A673 (cell line): Measurements from ENCODE around the gene BCR. TPM values are rescaled to one million over a fixed set of nuclear protein-coding genes. Genes with fewer than 3 reads are reported as not detected.

Source experiments
- BruUV-seq: library from RNA; stranded (reverse); fragments of 400-500 nt; replicated peaks from 2 replicates; lab custom pipeline; 2021; lab: Mats Ljungman, UMichigan
- CTCF ChIA-PET: fragments of 300-600 bp; sonication (Branson Sonifier 250); formaldehyde crosslinking; loops from one replicate; lab custom pipeline; 2022; ENCODE audit warnings: antibody characterized with exemption; lab: Charles Lee
- POLR2A ChIA-PET: fragments of 300-600 bp; sonication (Branson Sonifier 250); formaldehyde crosslinking; loops from one replicate; lab custom pipeline; 2022; ENCODE audit warnings: antibody characterized with exemption; ENCODE audit not compliant: low non-redundant PET; lab: Charles Lee
- DNase-seq: peaks from one replicate; pipeline ENCODE4 v3.0.0-alpha.2; 2015; ENCODE audit warnings: low spot score
- H3K27ac ChIP-seq: fragments of 200-600 bp; sonication (generic); 2 replicates; pipeline ENCODE4 v1.5.1; 2016; ENCODE audit warnings: mixed run types, low read depth, mild to moderate bottlenecking, mixed read lengths, antibody characterized with exemption, low read length; ENCODE audit not compliant: poor library complexity, severe bottlenecking
- H3K27me3 ChIP-seq: fragments of 200-600 bp; sonication (generic); replicated peaks from 2 replicates; pipeline ENCODE4 v1.6.1; 2017; ENCODE audit warnings: mixed run types, low read depth, mild to moderate bottlenecking, mixed read lengths, antibody characterized with exemption, low read length; ENCODE audit not compliant: insufficient read depth, poor library complexity
- H3K36me3 ChIP-seq: fragments of 200-600 bp; sonication (generic); 2 replicates; pipeline ENCODE4 v1.6.1; 2016; ENCODE audit warnings: mixed run types, mild to moderate bottlenecking, mixed read lengths, antibody characterized with exemption, low read length; ENCODE audit not compliant: insufficient read depth, poor library complexity, severe bottlenecking
- H3K4me1 ChIP-seq: fragments of 200-600 bp; sonication (generic); 2 replicates; pipeline ENCODE4 v1.6.1; 2017; ENCODE audit warnings: mixed run types, mild to moderate bottlenecking, mixed read lengths, antibody characterized with exemption, low read length; ENCODE audit not compliant: insufficient read depth, poor library complexity, severe bottlenecking
- H3K4me3 ChIP-seq: fragments of 200-600 bp; sonication (generic); 2 replicates; pipeline ENCODE4 v1.5.1; 2016; ENCODE audit warnings: low read depth, mixed run types, mild to moderate bottlenecking, mixed read lengths, low read length; ENCODE audit not compliant: poor library complexity, severe bottlenecking
- H3K9me3 ChIP-seq: fragments of 200-600 bp; sonication (generic); 2 replicates; pipeline ENCODE4 v1.6.1; 2016; ENCODE audit warnings: mixed run types, low read depth, mild to moderate bottlenecking, mixed read lengths, antibody characterized with exemption, low read length; ENCODE audit not compliant: poor library complexity, severe bottlenecking
- CTCF ChIP-seq: fragments of 300-800, 200-600 bp; sonication (generic); conservative IDR thresholded peaks from 2 replicates; pipeline ENCODE4 v1.5.1; 2017; ENCODE audit warnings: low read depth, mild to moderate bottlenecking, antibody characterized with exemption, low read length, moderate library complexity, mixed read lengths
- EZH2 ChIP-seq: fragments of 200-600 bp; sonication (generic); IDR thresholded peaks from 2 replicates; pipeline ENCODE4 v1.6.1; 2017; ENCODE audit warnings: borderline replicate concordance, low read depth, mild to moderate bottlenecking, mixed read lengths, antibody characterized with exemption, low read length; ENCODE audit not compliant: poor library complexity, severe bottlenecking
- intact Hi-C: fragments of 100-400 bp; cut with micrococcal nuclease; formaldehyde crosslinking; loops from one replicate; pipeline ENCODE4 v1.10.0; 2022; ENCODE audit not compliant: unreplicated experiment
- total RNA-seq: library from RNA; stranded (reverse); gene quantifications from 2 replicates; pipeline ENCODE4 v1.2.3, GENCODE V29; 2021

The BCR gene
- total RNA-seq, 1 experiment from 2014 or later, result 63.1 TPM

- Histone ChIP-seq H3K36me3 (peaks cover 17% of the 10 kb centered on the region), H3K4me3 (no peak overlapping the region), H3K4me1 (no peaks in the 10 kb centered on the region), H3K27ac (no peak overlapping the region), H3K9me3 (no peaks in the 10 kb centered on the region), H3K27me3 (no peaks in the 10 kb centered on the region)
- DNase-seq, result no peak
- ChIA-PET POLR2A (no interaction called here), CTCF (no interaction called here)
- intact Hi-C loops, result no loop called here
- TF ChIP-seq CTCF, result no peak
- no peak for TF ChIP-seq EZH2
- no TSS peak for BruUV-seq
Observed at GRCh38 chr22:23268877-23269276, 88.6 kb downstream of the BCR start.

GRCh38 chr22:23269441-23270211 lies 89.3 kb downstream of the BCR start:
- H3K4me3 ChIP-seq, result no peak overlapping the region
- H3K36me3 ChIP-seq, result peaks cover 11% of the 10 kb centered on the region
- CTCF ChIA-PET, result no interaction called here
- H3K4me1 ChIP-seq, result no peaks in the 10 kb centered on the region
- H3K27ac ChIP-seq, result no peak overlapping the region
- DNase-seq, result no peak
- intact Hi-C loops, result no loop called here
- no peaks in the 10 kb centered on the region for H3K9me3 ChIP-seq
- POLR2A ChIA-PET, result no interaction called here
- H3K27me3 ChIP-seq, result no peaks in the 10 kb centered on the region
- BruUV-seq, result no TSS peak
- no peak for TF ChIP-seq CTCF

- BruUV-seq, result no TSS peak
- Histone ChIP-seq H3K4me1 (no peaks in the 10 kb centered on the region), H3K27ac (no peak overlapping the region), H3K9me3 (no peaks in the 10 kb centered on the region), H3K36me3 (peaks cover 11% of the 10 kb centered on the region), H3K4me3 (no peak overlapping the region), H3K27me3 (no peaks in the 10 kb centered on the region)
- TF ChIP-seq EZH2 (no peak), CTCF (no peak)
- ChIA-PET CTCF (no interaction called here), POLR2A (no interaction called here)
- intact Hi-C loops, result no loop called here
- no peak for DNase-seq
Observed at GRCh38 chr22:23270212-23270733, 90.0 kb downstream of the BCR start.
